ENCODE measurements around the gene CCNY.

Gene CCNY

DNA sequence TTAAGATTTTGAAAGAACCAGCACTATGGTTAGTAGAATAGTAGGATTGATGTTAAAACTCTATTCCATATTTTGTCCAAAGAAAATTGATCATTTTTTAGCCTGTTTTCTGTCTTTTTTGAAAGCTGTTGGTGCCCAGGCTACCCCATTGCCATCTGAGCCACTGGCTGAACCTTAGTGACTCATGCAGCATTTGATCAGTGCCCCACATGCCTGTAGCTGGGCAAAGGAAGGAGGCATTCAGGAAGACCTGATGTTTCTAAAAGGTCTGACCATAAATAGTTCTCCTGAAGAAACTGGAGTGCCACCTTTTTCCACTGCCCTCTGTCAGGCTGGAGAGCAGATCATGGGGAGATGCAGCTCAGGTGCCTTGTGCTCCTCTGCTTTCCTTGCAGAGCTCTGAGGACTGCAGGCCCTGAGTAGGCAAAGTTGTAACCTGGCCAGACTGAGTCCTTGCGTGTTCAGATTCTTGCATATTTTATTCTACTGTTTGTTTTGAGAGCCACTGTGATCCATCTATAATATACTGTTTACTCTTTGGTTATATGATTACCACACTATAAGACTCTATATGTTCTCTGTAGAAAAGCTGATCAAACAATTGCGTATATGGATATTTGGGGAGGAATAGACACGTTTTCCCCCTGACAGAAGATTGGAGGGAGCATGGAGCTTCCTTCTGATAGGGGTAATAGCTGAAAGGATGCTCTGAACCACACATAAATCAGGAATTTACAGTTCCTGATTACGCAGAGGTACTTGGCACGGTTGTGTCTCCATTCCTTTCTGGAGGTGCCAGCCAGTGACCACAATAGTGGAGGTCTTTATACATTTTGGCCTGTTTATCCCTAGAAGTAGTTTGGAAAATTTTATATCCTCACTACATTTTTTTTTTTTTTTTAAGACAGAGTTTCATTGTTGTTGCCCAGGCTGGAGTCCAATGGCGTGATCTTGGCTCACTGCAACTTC, 219.9 kb downstream of the CCNY start:
- DNase-seq (ENCODE audit: low read depth in 2 of 2): no peak

DNA sequence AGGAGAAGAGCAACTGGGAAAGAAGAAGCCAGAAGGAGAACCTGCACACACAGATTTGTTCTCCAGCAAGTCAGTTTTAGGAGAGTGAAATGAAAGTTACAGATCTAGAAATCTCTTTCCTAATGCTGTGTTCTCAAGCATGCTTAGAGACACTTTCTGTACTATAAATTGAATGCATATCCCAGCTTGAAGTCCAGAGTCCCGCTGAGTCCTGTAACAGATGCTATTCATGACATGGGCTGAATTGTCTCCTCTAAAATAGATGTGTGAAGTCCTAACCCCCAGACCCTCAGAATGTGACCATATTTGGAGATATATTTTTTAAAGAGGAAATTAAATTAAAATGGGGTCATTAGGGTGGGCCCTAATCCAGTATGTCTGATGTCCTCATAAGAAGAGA, 222.0 kb downstream of the CCNY start:
- DNase-seq (ENCODE audit: low read depth in 2 of 2): no peak

DNA sequence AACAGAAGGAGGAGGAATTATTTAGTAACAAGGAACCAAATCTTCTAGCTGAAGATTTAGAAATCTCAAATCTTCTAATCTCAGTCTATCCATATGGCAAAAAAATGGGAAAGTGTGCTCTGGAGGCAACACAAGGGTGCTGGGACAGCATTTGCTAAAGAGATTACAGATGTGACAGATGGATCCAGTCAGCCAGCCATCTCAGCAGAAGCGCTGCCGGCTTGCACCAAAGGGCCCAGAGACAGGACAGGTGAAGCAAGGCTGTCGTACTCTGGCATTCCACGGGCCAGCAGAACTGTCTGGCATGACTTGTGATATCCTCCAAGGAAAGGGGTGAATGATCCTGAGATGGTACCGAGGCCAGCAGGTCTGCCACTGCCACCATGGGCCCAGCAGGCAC, 223.1 kb downstream of the CCNY start:
- DNase-seq (ENCODE audit: low read depth in 2 of 2): no peak

DNA sequence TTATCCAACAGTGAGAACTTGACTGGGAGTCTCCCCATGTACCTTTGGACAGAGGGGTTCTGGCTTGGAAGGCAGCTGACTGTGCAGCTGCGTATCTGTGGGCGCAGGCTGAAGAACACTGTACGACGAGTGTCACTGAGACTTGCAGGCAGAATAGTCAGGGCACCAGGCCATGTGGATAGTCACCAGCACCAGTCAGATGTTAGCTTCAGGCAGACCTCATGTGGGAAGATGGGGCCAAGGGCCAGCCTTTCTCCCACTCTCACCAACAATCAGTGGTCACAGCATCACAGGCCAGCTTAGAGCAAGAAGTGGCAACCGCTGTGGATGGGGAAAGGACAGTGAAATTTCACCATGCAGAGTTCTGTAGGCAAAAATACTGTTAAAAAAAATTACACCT, 225.4 kb downstream of the CCNY start:
- DNase-seq (ENCODE audit: low read depth in 2 of 2): no peak

DNA sequence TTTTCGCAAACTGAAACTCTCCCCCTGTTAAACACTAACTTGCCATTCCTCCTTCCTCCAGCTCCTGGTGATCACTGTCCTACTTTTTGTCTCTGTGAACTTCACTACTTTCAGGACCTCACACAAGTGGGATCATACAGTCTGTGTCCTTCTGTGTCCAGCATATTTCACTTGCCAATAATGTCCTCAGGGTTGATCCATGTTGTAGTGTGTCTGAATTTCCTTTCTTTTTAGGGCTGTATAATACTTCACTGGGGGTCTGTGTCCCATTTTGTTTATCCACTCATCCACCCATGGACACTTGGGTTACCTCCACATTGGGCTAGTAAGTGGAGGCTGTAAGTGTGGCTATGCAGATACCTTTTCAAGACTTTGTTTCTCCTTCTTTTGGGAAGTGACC, 226.1 kb downstream of the CCNY start:
- no peak for DNase-seq (ENCODE audit: low read depth in 2 of 2)

DNA sequence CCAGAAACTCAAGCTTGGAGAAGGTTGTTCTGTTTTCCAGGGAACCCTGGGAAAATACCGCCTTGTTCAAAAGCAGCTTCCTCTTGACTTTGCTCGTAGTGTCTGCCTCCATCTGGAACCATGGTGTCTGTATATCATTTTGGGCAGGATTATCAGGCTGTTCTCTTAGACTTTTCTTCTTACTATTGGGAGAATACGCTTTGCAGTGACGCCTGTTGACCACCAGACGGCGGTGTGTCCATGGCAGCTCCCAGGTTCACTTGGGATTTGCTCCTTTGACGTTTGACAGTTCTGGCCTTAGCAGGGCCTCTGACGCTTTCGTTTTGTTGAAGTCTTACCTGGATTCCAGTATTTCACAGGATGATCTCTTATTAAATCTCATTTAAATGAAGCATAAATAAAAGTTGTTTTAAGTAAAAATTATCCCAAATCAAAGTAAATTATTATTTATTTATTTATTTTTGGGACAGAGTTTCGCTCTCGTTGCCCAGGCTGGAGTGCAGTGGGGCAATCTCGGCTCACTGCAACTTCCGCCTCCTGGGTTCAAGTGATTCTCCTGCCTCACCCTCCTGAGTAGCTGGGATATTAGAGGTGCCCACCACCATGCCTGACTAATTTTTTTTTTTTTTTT, 227.1 kb downstream of the CCNY start:
- peak; percentile 25 to 31 for DNase-seq (ENCODE audit: low read depth in 2 of 2)

DNA sequence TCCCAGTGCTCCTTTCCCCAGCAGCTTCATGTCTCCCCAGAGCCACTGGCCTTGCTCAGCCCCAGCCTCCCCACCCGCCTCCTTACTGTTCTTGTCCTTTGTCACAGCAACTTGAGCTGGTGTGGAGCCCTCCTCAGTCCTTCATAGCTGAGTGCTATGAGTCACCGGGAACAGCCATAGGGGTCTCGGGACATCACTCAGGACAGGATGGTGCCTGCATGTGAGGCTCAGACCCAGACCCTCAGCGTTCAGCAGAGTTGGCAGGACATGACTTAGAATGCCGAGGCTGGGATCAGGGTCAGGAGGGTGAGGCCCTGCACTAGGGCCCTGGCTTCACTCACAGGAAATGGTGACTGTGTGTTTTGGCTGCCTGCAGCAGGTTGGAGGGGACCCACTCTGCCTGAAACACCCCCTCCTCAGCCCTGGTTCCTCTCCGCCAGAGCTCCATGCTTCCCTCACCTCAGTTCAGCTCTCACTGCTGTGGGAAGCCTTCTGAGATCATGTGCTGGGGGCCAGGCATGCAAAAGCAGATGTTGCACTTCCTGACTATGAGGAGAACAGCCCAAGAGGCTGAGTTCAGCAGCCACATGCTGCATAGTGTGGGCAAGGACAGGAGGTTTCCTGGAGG, 228.1 kb downstream of the CCNY start:
- DNase-seq (ENCODE audit: low read depth in 2 of 2): peak in 1 of 2 experiments; percentile 17

DNA sequence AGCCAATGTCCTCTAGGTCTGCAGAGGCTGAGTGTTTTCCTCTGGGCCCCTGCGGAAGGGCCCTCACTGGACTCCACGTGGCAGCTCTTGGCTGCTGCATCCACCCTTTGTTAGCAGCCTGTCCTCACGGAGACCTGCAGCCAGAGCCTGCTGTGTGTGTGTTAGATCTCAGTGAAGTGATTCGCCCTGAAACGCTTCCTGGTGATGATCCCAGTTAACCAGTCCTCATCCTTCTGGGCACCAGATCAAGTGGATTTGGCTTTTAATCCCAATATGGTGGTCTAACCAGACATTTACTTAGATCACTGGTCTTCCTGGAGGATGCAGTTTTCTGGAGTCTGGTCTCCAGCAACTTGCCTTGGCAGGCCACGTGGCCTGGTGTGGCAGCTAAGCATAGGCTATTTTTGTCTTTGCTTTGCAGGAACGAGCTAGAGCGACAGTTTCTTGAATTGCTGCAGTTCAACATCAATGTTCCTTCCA, 229.3 kb downstream of the CCNY start:
- peak in 1 of 2 experiments; percentile 12 for DNase-seq (ENCODE audit: low read depth in 2 of 2)

DNA sequence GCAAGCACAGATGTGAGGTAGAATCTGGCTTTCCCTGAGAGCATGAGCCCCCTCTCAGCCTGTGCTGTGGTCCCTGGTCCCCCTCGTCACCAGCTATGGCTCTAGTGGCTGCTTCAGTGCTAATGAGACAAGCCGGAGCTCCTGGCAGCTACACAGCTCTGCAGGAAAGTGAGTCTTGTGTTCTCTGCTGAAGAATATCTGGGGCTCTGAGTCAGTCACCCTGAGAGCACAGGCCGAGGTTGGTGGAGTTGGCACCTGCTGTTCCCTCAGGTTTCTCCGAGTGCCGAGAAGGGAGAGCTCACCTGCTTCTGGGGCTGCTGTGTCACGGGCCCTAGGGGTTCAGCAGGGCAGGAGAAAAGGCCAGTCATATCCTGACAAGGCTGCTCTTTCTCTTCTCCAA, 231.6 kb downstream of the CCNY start:
- DNase-seq (ENCODE audit: low read depth in 2 of 2): no peak

DNA sequence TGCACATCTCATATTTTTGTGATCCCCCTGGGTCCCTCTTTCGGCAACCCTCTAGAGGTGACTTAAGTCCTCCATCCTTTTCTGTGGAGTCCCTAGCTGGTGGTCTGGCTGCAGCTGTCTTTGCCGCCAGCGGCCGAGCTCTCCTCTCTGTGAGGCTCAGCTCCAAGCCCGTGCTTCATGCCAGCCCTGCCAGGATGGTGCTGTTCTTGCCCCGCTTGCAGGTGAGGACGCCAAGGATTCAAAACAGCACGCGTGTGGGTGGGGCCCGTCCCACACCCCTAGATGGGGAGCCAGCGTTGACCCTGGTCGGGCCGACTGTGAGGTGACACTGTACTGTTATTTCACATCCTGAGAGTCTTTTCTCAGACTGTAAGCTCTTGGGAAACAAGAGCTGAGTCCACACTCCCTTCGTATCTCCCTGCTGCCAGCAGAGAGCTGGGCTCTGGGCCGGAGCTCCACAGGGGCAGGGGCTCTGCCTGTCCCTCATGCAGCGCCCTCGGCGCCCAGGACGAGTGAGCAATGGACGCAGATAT, 232.2 kb downstream of the CCNY start:
- no peak for DNase-seq (ENCODE audit: low read depth in 2 of 2)

DNA sequence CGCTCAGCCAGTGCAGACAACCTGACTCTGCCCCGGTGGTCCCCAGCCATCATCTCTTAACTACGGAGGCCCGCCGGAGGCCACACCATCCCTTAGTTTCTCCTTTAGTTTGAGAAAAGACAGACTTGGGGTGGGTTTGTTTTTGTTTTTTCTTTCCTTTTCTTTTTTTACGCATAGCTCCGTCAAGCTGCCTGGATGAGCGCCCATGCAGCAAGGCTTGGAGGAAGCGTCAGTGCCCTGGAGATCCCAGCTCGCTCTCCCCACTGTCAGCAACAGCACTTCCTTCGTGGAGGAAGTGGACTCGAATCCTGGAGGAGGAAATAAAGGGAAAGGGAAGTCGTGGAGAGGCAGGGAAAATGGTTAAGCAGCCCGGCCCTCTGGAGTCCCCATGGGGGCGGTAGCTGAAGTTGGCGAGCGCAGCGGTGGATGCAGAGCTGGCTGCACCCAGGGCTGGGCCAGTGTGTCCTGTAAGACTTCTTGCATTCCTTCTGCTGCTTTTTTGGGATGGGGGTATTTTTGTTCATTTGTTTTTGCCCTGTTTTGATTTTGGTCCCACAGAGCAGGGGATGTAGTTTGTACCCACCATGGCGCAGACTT, 232.9 kb downstream of the CCNY start:
- no peak for DNase-seq (ENCODE audit: low read depth in 2 of 2)

DNA sequence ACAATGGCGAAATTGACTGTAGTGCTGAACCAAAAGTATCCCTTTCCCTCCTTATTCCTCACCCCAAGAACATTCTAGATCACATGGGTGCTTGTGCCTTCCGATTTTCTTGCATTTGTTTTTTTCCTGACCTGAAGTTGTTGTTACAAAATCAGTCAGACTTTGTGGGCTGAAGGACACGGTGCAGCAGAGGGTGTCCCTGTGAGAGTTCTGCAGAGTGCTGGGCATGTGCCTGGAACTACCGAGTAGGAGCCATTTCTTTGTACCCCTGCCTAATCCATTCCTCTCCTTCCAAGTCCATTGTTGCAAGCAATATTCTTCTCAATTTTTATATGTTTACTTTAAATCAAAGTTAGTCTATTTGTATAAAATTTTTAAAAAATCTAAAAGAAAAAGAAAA, 233.5 kb downstream of the CCNY start:
- no peak for DNase-seq (ENCODE audit: low read depth in 2 of 2)

DNA sequence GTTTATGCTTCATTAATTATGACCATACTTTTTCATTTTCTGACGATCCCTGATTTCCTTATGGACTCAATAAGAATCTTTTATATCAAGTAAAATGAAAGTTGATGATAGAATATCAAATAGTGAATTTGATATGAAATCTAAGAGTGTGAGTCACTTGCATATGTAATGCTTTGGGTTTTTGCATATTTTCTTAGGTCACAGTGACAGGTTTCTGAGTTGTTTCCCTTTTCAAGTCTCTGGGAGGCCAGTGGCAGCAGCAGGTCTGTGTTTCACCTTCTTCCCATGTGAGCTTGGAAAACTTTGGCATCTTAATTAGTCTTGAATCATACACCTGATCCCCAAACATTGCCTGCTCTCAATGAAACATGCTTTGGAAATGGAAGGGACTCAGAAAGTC, 234.1 kb downstream of the CCNY start:
- no peak for DNase-seq (ENCODE audit: low read depth in 2 of 2)

DNA sequence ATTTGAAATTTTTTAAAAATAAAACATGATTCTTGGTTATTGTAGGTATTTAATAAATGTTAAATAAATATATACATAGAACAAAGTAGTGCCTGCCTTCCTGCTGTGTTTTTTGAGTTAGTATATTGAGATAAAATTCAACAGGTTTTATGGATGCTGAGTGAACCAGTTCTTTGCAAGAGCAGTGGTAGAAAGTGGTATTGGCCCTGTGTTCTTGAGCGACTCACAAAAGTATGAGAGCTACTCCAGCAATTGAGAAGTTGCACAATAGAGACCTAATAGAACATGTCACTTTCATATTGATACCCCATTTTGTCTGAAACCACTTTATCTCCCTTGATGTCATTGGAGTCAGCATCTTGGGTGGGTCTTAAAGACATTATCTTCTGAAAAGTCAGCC, 236.3 kb downstream of the CCNY start:
- DNase-seq (ENCODE audit: low read depth in 2 of 2): no peak

DNA sequence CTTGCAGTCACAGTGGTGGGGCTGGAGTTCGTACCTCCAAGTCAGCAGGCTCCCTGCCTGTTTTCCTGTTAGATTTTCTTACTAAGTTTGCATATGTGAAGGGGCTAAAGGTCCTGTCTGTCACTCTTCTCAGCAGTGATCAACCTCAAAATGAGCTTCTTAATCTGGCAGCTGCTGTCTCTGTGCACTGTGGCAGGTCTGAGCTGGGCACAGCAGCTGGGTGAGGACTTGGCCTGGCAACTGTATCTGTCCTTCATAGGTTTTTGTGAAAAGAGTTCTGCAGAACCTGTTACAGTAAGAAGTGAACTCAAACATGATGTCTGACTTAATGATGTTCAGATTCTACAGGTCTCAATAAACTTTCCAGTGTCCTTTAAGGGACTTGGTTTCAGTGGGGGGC, 237.5 kb downstream of the CCNY start:
- no peak for DNase-seq (ENCODE audit: low read depth in 2 of 2)

DNA sequence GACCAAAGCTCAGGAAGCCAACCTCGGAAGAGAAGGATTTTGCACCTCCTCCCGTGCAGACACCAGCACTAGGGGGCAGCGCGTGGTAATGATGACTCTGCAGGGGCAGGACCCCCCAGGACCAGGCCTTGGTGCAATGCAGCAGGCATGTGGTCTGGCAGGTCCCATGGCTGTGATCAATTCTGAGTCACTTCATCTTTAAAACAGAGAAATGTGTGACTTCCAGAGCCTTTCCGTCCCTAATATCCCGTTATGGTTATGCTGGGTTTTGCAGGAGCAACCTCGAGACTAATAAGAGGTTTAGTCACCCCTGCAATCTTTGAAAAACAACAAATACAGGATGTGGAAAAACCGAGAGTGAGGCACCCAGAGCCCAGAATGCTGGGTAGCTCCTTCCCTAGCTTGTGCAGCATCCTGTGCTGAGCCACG, 238.6 kb downstream of the CCNY start:
- DNase-seq (ENCODE audit: low read depth in 2 of 2): peak in 1 of 2 experiments; percentile 22

DNA sequence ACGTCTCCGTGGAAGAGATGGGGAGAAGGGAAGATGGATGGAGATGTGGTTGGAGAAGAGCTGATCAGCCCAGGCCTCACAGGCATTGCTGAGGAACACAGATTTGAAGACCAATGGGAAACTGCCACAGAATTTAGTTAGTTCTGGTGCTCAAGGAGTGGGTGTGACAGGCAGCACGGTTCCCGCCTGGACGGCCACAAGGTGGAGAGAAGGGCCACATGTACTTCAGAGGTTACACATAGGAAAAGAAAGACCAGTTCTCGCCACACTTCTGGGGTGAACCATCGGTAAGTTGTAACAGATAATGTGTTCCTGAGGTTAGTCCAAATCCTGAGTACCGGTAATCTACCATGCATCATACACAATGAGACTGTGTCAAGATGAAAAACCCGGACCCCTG, 239.3 kb downstream of the CCNY start:
- no peak for DNase-seq (ENCODE audit: low read depth in 2 of 2)

DNA sequence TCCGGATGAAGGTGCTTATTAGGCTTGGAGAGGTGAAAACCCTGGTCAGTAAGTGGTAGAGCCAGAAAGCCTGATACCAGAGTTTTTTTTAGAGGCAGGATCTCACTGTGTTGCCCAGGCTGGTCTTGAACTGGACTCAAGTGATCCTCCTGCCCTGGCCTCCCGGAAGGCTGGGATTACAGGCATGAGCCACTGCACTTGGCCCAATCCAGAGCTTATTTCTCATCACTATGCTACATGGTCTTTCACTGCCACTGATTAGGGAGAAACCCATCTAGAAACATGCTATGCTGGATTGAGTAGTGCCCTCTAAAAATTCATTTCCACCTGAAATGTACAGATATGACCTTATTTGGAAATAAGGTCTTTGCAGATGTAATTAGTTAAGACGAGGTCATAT, 240.4 kb downstream of the CCNY start:
- no peak for DNase-seq (ENCODE audit: low read depth in 2 of 2)

DNA sequence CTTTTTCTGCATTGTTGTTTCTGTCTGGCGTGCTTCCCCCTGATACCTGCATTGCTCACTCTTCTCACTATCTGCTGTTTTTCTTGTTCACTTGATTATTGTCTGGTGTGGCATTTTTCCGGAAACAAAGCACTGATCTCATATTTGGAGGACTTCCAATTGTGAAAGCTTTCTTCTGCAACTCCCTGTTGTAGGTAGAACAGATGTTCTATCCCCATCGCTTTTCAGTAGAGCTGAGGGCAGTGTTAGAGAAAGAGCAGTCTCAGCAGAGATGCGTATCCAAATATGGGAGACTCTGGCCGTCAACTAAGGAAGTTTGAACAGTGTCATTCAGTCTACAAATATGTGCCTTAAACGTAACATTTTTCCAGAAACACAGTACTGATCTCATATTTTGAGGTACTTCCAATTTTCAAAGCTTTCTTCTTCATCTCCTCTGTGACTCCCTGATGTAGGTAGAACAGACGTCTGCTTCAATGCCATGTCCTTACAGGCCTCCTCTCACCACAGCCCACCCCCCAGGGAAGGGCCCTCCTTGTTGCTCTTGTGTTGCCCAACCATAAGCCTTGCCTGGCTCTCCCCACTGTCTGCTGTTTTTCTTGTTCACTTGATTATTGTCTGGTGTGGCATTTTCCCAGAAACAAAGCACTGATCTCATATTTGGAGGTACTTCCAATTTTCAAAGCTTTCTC, 241.8 kb downstream of the CCNY start:
- no peak for DNase-seq (ENCODE audit: low read depth in 2 of 2)

DNA sequence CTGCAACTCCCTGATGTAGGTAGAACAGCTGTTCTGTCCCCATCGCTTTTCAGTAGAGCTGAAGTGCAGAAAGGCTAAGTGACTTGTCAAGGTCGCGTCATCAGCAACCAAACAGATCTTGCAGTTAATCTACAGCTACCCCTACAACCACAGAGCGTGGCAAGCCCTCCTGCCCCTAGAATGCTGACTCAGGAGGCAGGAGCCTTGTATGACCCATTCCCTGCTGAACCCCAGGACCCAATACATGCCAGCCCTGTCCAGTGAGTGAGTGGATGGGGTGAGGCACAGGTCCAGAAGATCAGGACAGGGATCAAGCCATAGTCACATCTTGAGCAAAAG, 242.3 kb downstream of the CCNY start:
- DNase-seq (ENCODE audit: low read depth in 2 of 2): no peak

DNA sequence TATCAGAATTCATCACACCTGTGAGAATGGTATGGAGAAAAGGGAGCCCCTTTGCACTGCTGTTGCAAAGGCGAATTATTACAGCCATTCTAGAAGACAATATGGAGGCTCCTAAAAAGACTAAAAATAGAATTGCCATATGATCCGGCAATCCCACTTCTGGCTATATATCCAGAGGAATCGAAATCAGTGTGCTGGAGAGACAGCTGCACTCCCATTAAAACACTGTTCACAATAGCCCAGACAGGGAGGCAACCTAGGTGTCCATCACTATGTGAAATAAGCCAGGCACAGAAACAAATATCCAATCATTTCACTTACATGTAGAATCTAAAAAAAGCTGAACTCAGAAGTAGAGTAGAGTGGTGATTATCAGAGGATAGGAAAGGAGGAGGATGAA, 242.8 kb downstream of the CCNY start:
- DNase-seq (ENCODE audit: low read depth in 2 of 2): no peak
